ENCODE data around the gene DLL4.
A peak's percentile ranks its signal among the peaks of the same experiment; 100 is the strongest.

DLL4 gene

GRCh38 chr15:40928821-40929659 lies at the start of gene DLL4:
DLL4 (plus strand) TSS chr15:40929340; CDS start chr15:40929669, 329 bp downstream.
- H3K4me3 Mint-ChIP-seq: peak within 1 kb of the TSS; percentile 83 to 88 (median 87)
- TF ChIP-seq CTCF (IDR thresholded peaks at IDR 0.05; ENCODE audit: unreplicated experiment in 3 of 3): no peak
- H3K27me3 Mint-ChIP-seq (ENCODE audit: low read depth): peaks cover 98% of the 10 kb centered on the region
- no peaks in the 10 kb centered on the region for H3K36me3 Mint-ChIP-seq (ENCODE audit: low read depth)
- peaks cover 45% of the 10 kb centered on the region for H3K4me1 Mint-ChIP-seq
- no peak within 1 kb of the TSS for H3K27ac Mint-ChIP-seq
- no peaks in the 10 kb centered on the region for H3K9me3 Mint-ChIP-seq

GRCh38 chr15:40879609-40880008 lies 49.5 kb upstream of the DLL4 start:
- H3K4me3 Mint-ChIP-seq: no peak overlapping the region
- no peak overlapping the region for H3K27ac Mint-ChIP-seq
- peaks cover 16% of the 10 kb centered on the region for H3K27me3 Mint-ChIP-seq (ENCODE audit: low read depth)
- no peaks in the 10 kb centered on the region for H3K9me3 Mint-ChIP-seq
- no peaks in the 10 kb centered on the region for H3K36me3 Mint-ChIP-seq (ENCODE audit: low read depth)
- no peaks in the 10 kb centered on the region for H3K4me1 Mint-ChIP-seq
- TF ChIP-seq CTCF (IDR thresholded peaks at IDR 0.05; ENCODE audit: unreplicated experiment in 3 of 3): no peak

- H3K27ac Mint-ChIP-seq: no peak overlapping the region
- peaks cover 10% of the 10 kb centered on the region for H3K27me3 Mint-ChIP-seq (ENCODE audit: low read depth)
- H3K4me1 Mint-ChIP-seq: no peaks in the 10 kb centered on the region
- no peak overlapping the region for H3K4me3 Mint-ChIP-seq
- H3K9me3 Mint-ChIP-seq: no peaks in the 10 kb centered on the region
- TF ChIP-seq CTCF (IDR thresholded peaks at IDR 0.05; ENCODE audit: unreplicated experiment in 3 of 3): no peak
- H3K36me3 Mint-ChIP-seq (ENCODE audit: low read depth): no peaks in the 10 kb centered on the region
Measured at GRCh38 chr15:40881351-40881750, 47.8 kb upstream of the DLL4 start.

- TF ChIP-seq CTCF (IDR thresholded peaks at IDR 0.05; ENCODE audit: unreplicated experiment in 3 of 3): no peak
- Mint-ChIP-seq H3K4me1 (no peaks in the 10 kb centered on the region), H3K4me3 (no peak overlapping the region), H3K36me3 (ENCODE audit: low read depth) (no peaks in the 10 kb centered on the region), H3K27me3 (ENCODE audit: low read depth) (peaks cover under 1% of the 10 kb centered on the region), H3K9me3 (no peaks in the 10 kb centered on the region), H3K27ac (no peak overlapping the region)
Measured at GRCh38 chr15:40886586-40886985, 42.6 kb upstream of the DLL4 start.

- no peak for TF ChIP-seq CTCF (IDR thresholded peaks at IDR 0.05; ENCODE audit: unreplicated experiment in 3 of 3)
- Mint-ChIP-seq H3K4me3 (no peak overlapping the region), H3K27ac (no peak overlapping the region), H3K27me3 (ENCODE audit: low read depth) (peaks cover 18% of the 10 kb centered on the region), H3K9me3 (no peaks in the 10 kb centered on the region), H3K4me1 (peaks cover 7% of the 10 kb centered on the region), H3K36me3 (ENCODE audit: low read depth) (no peaks in the 10 kb centered on the region)
Measured at GRCh38 chr15:40889112-40889511, 40.0 kb upstream of the DLL4 start.

GRCh38 chr15:40891138-40891537 lies 38.0 kb upstream of the DLL4 start:
- Mint-ChIP-seq H3K4me1 (peaks cover 19% of the 10 kb centered on the region), H3K27ac (peak overlapping the region in 1 of 3 experiments; percentile 34), H3K9me3 (no peaks in the 10 kb centered on the region), H3K4me3 (no peak overlapping the region), H3K27me3 (ENCODE audit: low read depth) (peaks cover 18% of the 10 kb centered on the region), H3K36me3 (ENCODE audit: low read depth) (peaks cover 7% of the 10 kb centered on the region)
- TF ChIP-seq CTCF (IDR thresholded peaks at IDR 0.05; ENCODE audit: unreplicated experiment in 3 of 3): no peak

Measured in nephron (organoid).